Measurements from ENCODE around the gene CD22.

The CD22 gene

GRCh38 chr19:35295792-35296462 is 33.1 kb upstream of the CD22 start:
- DNase-seq (ENCODE audit: low read depth in 2 of 2) = peak in 1 of 2 donors; percentile 16

GRCh38 chr19:35296644-35297514 is 32.1 kb upstream of the CD22 start:
- DNase-seq (ENCODE audit: low read depth in 2 of 2) = no peak

- no peak for DNase-seq (ENCODE audit: low read depth in 2 of 2)
These were observed 31.5 kb upstream of the CD22 start for GRCh38 chr19:35297515-35297848.

- no peak for DNase-seq (ENCODE audit: low read depth in 2 of 2)
These were observed 31.1 kb upstream of the CD22 start for GRCh38 chr19:35297922-35298321.

- no peak for DNase-seq (ENCODE audit: low read depth in 2 of 2)
These were observed 30.4 kb upstream of the CD22 start for GRCh38 chr19:35298561-35298972.

- no peak for DNase-seq (ENCODE audit: low read depth in 2 of 2)
These were observed 29.3 kb upstream of the CD22 start for GRCh38 chr19:35299523-35300338.

GRCh38 chr19:35300339-35300649 is 28.7 kb upstream of the CD22 start:
- no peak for DNase-seq (ENCODE audit: low read depth in 2 of 2)

GRCh38 chr19:35301961-35302360 is 27.0 kb upstream of the CD22 start:
- DNase-seq (ENCODE audit: low read depth in 2 of 2) = no peak

- DNase-seq (ENCODE audit: low read depth in 2 of 2) = no peak
These were observed 26.5 kb upstream of the CD22 start for GRCh38 chr19:35302446-35302845.

- DNase-seq (ENCODE audit: low read depth in 2 of 2) = no peak
These were observed 25.6 kb upstream of the CD22 start for GRCh38 chr19:35303357-35303915.

- no peak for DNase-seq (ENCODE audit: low read depth in 2 of 2)
These were observed 25.0 kb upstream of the CD22 start for GRCh38 chr19:35304036-35304435.

- no peak for DNase-seq (ENCODE audit: low read depth in 2 of 2)
These were observed 23.8 kb upstream of the CD22 start for GRCh38 chr19:35305181-35305580.

- no peak for DNase-seq (ENCODE audit: low read depth in 2 of 2)
These were observed 22.3 kb upstream of the CD22 start for GRCh38 chr19:35306473-35307246.

GRCh38 chr19:35307931-35308330 is 21.1 kb upstream of the CD22 start:
- DNase-seq (ENCODE audit: low read depth in 2 of 2) = no peak

GRCh38 chr19:35308910-35309309 is 20.1 kb upstream of the CD22 start:
- no peak for DNase-seq (ENCODE audit: low read depth in 2 of 2)

GRCh38 chr19:35309481-35310279 is 19.3 kb upstream of the CD22 start:
- no peak for DNase-seq (ENCODE audit: low read depth in 2 of 2)

GRCh38 chr19:35310331-35310730 is 18.7 kb upstream of the CD22 start:
- DNase-seq (ENCODE audit: low read depth in 2 of 2) = no peak

- DNase-seq (ENCODE audit: low read depth in 2 of 2) = no peak
These were observed 18.0 kb upstream of the CD22 start for GRCh38 chr19:35310811-35311465.

- DNase-seq (ENCODE audit: low read depth in 2 of 2) = no peak
These were observed 16.9 kb upstream of the CD22 start for GRCh38 chr19:35311901-35312665.

Measured in stimulated activated CD8-positive, alpha-beta memory T cell treated with anti-CD3 and anti-CD28 coated beads, Interleukin-7, amount 100 ng/mL, for 4 hours (primary cell).